T-helper 22 cell (primary cell): ENCODE results near the gene PRRX1.

ENCODE experiments used
- DNase-seq: peaks from one replicate; pipeline ENCODE4 v3.0.0-alpha.2; 2020; ENCODE audit warnings: low read depth

The PRRX1 gene

DNA sequence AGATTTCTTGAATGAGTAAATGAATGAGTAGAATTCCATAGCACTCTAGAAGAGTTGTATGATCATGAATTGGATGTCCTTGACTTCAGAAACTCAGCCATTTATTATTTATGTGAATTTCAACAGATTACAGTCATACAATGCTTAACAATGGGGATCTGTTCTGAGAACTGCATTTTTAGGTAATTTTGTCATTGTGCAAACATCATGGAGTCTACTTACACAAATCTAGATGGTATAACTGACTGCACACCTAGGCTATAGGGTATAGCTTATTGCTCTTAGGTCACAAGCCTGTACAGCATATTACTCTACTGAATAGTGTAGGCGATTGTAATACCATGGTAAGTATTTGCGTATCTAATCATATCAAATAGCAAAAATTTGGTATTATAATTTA, 59.6 kb downstream of the PRRX1 start:
- no peak for DNase-seq

GRCh38 chr1:170725326-170725725, 61.4 kb downstream of the PRRX1 start:
- no peak for DNase-seq

GRCh38 chr1:170727963-170728362, 64.0 kb downstream of the PRRX1 start:
- DNase-seq, result no peak

GRCh38 chr1:170729225-170730002, 65.5 kb downstream of the PRRX1 start:
- no peak for DNase-seq

GRCh38 chr1:170730014-170730413, 66.1 kb downstream of the PRRX1 start:
- no peak for DNase-seq

GRCh38 chr1:170730438-170730837, 66.5 kb downstream of the PRRX1 start:
- no peak for DNase-seq

- DNase-seq, result no peak
These were observed 67.8 kb downstream of the PRRX1 start for GRCh38 chr1:170731566-170732251.

DNA sequence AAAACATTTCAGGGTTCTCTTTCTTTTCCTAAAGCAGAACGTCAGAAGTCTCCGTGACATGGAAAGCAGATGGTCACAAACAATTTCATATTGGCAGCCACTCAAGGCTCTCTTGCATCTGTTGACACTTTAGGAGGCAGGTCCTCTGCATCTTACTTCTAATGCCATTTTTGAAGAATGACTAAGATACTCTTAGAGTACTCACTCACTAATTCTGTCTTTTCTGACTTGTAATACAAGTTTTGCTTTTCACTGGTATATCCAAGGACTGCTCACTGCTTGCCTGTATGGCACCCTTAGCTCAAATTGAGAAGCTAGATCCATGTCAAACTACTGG, 68.3 kb downstream of the PRRX1 start:
- no peak for DNase-seq

GRCh38 chr1:170734412-170735175, 70.7 kb downstream of the PRRX1 start:
- DNase-seq, result no peak

GRCh38 chr1:170735366-170736263, 71.7 kb downstream of the PRRX1 start:
- no peak for DNase-seq

DNA sequence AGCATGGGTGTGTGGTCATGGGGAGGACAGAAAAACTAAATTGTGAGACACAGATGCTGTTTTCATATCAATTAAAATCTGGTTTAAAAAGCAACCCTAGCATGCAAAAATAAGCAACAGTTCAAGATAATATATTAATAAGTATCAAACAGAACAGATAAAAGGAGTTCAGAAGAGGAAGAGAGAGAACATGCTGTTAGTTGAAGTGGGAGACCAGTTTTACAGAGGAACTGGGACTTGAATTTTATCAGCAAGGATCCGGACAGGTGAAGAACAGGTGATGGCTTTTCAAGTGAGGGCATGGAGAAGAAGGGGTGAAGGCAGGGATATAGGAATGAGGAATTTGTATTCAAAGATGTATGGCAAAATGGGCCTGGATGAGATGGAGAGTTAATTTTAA, 75.9 kb downstream of the PRRX1 start:
- DNase-seq, result no peak

DNA sequence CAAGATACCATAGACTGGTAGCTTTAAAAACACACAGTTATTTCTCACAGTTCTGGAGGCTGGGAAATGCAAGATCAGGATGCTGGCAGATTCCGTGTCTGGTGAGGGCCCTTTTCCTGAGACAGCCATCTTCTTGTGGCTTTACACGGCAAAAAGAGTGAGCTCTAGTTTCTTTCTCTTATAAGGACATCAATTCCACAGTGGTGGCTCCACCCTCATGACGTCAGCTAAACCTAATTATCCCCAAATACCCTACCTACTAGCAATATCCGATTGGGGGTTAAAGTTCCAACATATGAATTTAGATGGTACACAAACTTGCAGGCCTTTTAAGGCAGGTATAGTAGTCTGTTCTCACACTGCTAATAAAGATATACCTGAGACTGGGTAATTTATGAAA, 77.7 kb downstream of the PRRX1 start:
- DNase-seq, result no peak

GRCh38 chr1:170742600-170742999, 78.7 kb downstream of the PRRX1 start:
- DNase-seq, result no peak

DNA sequence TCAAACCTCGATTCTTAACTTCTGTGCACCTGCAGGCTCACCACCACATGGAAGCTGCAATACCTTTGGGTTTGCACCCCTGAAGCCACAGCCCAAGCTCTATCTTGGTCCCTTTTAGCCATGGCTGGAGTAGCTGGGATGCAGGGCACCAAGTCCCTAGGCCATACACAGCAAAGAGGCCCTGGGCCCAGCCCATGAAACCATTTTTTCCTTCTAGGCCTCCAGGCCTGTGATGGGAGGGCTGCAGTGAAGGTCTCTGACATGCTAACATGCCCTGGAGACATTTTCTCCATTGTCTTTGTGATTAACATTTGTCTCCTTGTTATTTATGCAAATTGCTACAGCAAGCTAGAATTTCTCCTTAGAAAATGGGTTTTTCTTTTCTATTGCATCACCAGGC, 79.2 kb downstream of the PRRX1 start:
- DNase-seq, result no peak

DNA sequence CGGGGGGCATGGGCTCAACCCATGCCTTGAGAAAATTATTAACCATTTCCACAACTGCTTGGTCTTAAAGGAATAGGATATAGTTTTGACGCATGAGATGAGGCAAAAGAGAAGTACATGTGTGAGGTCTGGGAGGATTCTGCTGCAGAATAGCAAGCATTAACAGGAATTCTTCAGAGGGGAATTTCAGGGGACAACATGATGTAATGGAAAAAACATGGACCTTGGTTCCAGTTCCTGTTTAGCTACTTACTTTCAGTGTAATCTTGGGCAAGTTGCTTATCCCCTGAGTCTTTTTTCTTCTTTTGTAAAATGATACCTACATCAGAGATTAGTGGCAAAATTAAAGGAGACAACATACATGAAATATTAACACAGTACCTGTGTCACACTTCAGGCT, 85.6 kb downstream of the PRRX1 start:
- no peak for DNase-seq

- no peak for DNase-seq
These were observed 86.0 kb downstream of the PRRX1 start for GRCh38 chr1:170749959-170750358.

DNA sequence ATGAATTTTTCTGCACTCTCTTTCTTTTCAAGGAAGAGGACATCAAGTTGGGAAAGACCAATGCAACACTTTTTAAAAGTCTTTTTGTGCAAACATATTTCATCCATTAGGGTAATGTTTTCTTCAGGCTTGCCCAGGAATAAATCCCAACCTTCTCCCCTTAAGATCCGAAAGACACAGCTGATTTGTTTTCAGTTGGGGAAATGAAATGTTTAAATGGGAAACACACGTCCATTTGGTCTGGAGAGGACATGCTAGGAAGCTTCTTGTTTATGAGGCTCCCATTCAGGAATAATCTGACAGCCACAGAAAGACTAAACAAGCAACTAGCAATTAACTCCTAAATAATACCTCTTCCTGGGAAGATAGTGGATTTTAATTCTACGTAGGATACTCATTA, 91.9 kb downstream of the PRRX1 start:
- no peak for DNase-seq

DNA sequence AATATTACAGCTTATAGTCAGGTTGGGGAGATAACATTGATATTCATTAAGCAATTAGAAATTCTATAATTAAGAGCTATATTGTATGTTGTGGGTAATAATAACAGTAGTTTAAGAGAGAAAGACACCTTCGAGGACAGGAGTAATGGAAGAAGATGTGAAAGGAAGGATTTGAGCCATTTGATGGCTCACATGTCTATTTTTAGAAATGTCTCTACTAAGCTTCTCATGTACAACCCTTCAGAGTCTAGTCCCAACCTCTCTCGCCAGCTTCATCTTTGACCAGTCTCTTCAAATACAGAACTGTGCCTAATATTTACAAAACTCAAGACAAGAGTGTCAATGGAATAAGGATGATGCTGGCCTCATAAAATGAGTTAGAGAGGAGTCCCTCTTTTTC, 95.1 kb downstream of the PRRX1 start:
- no peak for DNase-seq

- DNase-seq, result no peak
These were observed 101.3 kb downstream of the PRRX1 start for GRCh38 chr1:170765279-170765678.

DNA sequence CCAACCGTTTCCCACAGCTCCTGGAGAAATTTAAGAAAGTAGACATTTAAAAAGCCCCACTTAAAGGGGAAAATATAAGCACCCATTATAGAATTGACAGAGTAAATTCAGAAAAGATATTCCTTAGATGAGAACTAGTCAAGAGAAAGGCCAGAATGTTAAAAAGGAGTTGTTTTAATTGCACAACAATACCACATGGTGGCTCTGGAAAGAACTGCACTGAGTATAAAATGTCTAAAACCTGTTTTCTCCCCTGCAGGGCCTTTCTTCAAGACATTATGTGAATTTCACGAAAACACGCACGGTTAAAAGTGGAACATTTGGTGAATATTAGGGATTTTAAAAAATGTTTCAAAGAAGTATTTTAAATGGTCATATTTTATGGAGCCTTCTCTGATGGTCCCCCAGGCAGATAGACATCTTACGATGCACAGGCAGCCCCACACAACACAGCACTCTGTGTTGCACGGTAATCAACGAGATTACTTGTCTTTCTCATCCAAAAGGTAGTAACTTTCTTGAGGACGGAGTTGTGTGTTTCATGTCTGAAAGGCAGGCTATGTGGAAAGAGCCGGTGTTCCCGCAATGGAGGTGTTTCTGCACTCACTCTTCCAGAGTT, 101.9 kb downstream of the PRRX1 start:
- DNase-seq, result no peak

GRCh38 chr1:170768929-170769328, 105.0 kb downstream of the PRRX1 start:
- no peak for DNase-seq

DNA sequence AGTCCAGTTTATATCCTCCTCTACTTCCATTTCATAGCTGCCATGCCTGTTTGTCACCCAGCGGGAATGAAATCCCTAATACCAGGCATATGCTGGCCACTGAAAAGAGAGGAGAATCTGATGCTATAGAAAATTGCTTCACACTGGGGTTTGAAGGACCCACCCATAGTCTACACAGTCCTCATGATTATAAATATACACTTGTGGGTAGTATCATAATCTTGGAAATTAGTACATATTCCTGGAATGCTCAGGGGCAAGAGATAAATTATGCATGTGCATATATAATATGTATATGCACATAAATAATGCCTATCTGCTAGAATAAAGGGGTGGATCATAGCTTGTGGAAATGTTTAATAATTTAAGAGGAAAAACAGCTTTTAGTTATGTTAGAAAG, 105.8 kb downstream of the PRRX1 start:
- no peak for DNase-seq
